ENCODE results near the gene LYPLAL1.

DNA sequence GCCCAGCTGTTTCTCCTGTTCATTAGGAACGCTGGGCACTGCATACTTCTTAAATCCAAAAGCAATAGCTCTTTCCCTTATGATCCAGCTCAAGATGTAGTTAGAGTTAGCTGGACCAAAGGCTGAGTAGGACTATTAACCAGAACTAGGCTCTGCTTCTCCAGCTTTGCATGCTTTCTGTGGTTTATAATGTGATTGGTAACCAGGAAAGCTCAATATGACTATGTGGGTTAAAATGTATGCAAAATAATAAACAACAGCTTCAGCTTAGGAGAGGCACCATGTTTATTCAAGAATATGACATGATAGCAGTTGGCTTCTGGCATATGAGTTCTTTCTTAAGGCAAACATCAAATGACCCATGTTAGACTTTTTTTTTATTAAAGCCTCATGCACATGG is 73.8 kb downstream of the LYPLAL1 start:
- TF ChIP-seq, protein P1, sequence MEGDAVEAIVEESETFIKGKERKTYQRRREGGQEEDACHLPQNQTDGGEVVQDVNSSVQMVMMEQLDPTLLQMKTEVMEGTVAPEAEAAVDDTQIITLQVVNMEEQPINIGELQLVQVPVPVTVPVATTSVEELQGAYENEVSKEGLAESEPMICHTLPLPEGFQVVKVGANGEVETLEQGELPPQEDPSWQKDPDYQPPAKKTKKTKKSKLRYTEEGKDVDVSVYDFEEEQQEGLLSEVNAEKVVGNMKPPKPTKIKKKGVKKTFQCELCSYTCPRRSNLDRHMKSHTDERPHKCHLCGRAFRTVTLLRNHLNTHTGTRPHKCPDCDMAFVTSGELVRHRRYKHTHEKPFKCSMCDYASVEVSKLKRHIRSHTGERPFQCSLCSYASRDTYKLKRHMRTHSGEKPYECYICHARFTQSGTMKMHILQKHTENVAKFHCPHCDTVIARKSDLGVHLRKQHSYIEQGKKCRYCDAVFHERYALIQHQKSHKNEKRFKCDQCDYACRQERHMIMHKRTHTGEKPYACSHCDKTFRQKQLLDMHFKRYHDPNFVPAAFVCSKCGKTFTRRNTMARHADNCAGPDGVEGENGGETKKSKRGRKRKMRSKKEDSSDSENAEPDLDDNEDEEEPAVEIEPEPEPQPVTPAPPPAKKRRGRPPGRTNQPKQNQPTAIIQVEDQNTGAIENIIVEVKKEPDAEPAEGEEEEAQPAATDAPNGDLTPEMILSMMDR (optimal IDR thresholded peaks at IDR 0.05 in 1 of 3, IDR thresholded peaks at IDR 0.05 in 1 of 3, conservative IDR thresholded peaks at IDR 0.05 in 1 of 3; ENCODE audit: extremely low read depth in 1 of 3, insufficient read depth in 2 of 3, low read length in 3 of 3), result no peak
- no peak for TF ChIP-seq EZH2 (IDR thresholded peaks at IDR 0.05; ENCODE audit: low read length)
